GM19023 (cell line): Measurements from ENCODE around the gene APOM.

ENCODE experiments used
- ATAC-seq: cut with Tn5 transposase; IDR thresholded peaks from one replicate; pipeline ENCODE4 v1.9.1; 2021; ENCODE audit warnings: mild to moderate bottlenecking, moderate library complexity; ENCODE audit not compliant: unreplicated experiment

Gene APOM

DNA sequence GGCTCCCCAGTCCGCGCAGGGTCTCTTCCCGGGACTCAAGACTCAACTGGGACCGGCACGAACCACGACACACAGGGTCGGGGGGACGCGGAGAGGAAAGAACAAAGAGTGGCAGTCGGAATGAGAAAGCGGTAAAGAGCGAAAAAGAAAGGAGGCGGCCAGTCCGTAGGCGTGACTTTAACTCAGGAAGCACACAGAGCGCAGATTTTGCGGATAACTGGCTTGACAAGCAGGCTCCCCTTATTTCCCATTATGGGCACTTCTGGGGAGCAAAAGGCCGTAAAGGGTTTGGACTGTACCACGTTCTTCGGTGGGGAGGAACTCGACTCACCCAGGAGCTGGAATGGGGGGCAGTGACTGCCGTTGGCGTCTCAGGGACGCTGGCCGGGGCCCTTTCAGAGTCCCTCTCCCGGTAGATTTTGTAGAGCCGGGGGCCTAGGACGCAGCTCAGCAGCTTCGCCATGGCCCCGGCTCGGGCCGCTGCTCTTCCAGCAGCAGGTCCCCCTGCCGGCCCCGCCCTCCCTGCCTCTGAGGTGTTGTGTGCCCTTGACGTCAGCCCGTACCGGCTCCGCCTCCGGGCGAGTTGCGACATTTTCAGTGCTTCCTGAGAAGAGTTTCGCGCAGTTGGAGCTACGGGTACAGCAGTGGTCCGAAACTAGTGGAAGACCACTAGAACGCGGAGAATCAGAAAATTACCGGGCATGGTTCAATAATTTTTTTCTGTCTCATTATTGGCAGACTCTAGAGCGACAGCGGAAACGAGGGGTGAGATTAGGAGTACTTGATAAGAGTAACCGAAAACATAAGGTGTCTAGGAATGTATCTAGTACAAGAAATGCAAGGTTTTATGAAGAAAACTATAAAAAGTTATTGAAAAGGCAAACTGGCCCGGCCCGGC is 47.4 kb downstream of the APOM start, which contains the start of gene ABHD16A:
Gene ABHD16A, minus strand, starts transcription at position 506 of the 898 bp plus-strand sequence. Its CDS starts 43 bp downstream, at position 463.
- ATAC-seq = peak; percentile 90

DNA sequence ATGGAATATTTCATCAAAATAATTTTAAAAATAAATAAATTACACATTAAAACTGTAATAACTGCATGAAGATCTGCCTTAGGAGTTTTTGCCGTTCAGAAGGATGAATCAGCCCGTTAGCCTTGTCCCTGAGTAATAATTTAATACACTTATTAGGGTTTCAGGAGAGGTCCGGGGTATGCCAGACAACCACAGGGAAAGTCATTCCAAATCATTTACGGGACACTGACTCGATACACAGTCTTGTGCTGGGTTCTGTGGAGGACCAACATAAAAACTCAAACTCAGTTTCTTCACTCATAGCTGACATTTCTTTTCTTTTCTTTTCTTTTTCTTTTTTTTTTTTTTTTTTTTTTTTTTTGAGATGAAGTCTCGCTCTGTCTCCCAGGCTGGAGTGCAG is 50.2 kb downstream of the APOM start:
- no peak for ATAC-seq

DNA sequence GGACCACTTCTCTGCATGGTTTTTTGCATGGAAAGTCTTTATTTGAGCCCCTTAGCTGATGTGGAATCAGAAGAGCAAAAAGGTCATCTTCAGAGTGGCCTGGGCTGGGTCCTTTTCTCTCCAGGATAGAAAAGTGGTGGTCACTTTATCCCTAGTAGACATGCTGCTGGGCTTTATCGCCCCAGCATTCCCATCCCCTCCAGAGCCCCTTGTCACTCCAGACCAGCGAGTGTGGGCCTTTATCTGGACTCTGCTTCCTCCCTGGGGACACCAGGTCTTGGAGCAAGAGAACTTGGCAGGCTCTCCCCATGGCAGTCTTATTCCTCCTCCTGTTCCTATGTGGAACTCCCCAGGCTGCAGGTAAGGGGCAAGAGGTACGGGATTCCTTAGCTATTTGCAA is 50.9 kb downstream of the APOM start, which contains the start of gene LY6G6F:
Gene LY6G6F, plus strand, starts transcription at position 268 of the 400 bp plus-strand sequence. Its CDS starts 41 bp downstream, at position 309.
- no peak for ATAC-seq

DNA sequence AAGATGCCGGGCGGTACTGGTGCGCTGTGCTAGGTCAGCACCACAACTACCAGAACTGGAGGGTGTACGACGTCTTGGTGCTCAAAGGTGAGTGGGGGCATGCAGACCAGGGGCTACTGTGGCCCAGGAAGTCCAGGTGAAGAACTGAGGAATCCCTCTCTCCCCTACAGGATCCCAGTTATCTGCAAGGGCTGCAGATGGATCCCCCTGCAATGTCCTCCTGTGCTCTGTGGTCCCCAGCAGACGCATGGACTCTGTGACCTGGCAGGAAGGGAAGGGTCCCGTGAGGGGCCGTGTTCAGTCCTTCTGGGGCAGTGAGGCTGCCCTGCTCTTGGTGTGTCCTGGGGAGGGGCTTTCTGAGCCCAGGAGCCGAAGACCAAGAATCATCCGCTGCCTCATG is 52.0 kb downstream of the APOM start:
- no peak for ATAC-seq
